ENCODE results near the gene EGFR. TPM values are rescaled to one million over a fixed set of nuclear protein-coding genes. Genes with fewer than 3 reads are reported as not detected.

Gene EGFR
- total RNA-seq, 1 experiment from 2014 or later = 448 TPM

DNA sequence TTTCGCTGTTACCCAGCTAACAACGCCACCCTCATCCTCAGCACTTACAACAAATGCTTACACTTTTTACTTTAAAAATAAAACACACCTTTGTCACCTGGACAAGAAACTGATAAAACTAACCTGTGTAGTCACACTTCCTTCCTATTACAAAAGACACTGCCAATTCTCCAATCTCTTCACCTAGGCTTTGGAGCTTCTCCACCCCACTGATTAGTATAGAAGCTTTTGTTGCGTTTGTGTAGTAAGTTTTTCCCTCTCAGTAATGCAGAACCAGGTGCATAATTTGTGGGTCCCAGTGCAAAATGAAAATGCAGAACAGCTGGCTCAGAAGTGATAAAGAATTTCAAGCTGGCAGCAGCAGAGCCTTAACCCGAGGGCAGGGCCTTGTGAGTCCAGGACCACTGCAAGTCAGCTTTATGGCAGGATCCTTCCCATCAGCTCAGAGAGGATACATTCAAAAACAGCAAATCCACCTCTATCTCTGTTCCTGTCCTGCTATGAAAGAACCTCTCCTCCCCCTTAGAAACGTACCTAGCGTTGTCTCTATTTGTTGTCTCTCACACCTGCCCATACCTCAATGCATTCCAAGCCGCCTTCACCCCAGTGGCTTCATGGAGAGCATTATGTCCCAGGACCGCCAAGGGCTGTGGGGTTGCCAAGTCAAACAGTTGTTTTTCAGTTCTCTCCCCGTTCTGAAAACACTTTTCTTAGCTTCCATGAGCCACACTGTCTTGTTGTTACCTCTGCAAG lies 40.3 kb upstream of the EGFR start:
- ChIA-PET CTCF (interaction anchor here (0.7 to 1.3 kb wide), 2 partner anchors 18 to 100 kb away, joined by 3 read pairs; no protein-coding TSS in a partner anchor), POLR2A (interaction anchor here (1.3 to 1.6 kb wide), 2 partner anchors 32 to 40 kb away, joined by 3 to 7 read pairs; partner anchors contain the start of gene EGFR)
- TF ChIP-seq, protein P1, sequence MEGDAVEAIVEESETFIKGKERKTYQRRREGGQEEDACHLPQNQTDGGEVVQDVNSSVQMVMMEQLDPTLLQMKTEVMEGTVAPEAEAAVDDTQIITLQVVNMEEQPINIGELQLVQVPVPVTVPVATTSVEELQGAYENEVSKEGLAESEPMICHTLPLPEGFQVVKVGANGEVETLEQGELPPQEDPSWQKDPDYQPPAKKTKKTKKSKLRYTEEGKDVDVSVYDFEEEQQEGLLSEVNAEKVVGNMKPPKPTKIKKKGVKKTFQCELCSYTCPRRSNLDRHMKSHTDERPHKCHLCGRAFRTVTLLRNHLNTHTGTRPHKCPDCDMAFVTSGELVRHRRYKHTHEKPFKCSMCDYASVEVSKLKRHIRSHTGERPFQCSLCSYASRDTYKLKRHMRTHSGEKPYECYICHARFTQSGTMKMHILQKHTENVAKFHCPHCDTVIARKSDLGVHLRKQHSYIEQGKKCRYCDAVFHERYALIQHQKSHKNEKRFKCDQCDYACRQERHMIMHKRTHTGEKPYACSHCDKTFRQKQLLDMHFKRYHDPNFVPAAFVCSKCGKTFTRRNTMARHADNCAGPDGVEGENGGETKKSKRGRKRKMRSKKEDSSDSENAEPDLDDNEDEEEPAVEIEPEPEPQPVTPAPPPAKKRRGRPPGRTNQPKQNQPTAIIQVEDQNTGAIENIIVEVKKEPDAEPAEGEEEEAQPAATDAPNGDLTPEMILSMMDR (IDR thresholded peaks at IDR 0.05; ENCODE audit: unreplicated experiment) = no peak
- H3K4me1 Mint-ChIP-seq (ENCODE audit: insufficient read depth, unreplicated experiment) = peaks cover 7% of the 10 kb centered on the region
- no peaks in the 10 kb centered on the region for H3K36me3 Mint-ChIP-seq (ENCODE audit: insufficient read depth, unreplicated experiment)
- DNase-seq (ENCODE audit: unreplicated experiment) = no peak
- H3K27ac Mint-ChIP-seq (ENCODE audit: low read depth, unreplicated experiment) = peak overlapping the region; percentile 36
- H3K9me3 Mint-ChIP-seq (ENCODE audit: unreplicated experiment) = peaks cover 19% of the 10 kb centered on the region
- no peaks in the 10 kb centered on the region for H3K27me3 Mint-ChIP-seq (ENCODE audit: insufficient read depth, unreplicated experiment)
- H3K4me3 Mint-ChIP-seq (ENCODE audit: unreplicated experiment) = no peak overlapping the region
- intact Hi-C loops (cut with micrococcal nuclease) = no loop called here
- no TSS peak for BruUV-seq (replicated peaks)

DNA sequence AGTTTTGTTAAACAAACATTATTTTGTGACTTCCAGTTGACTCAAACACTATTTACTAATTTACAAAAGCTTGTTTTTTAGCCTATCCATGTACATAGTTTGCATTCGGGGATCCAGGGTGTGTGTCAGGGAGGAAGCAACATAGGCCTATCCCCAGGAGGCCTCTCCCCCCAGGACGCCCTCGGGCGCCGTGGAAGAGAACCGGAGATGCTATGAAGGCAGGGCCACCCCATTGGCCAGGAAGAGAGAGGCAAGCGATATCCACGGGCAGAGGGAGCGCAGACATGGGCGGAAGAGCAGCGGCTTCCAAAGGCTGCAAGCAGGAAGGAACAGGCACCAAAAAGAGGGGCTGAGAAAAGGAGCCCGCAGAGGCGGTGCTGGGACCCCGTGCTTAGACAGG lies 38.3 kb upstream of the EGFR start:
- H3K4me1 Mint-ChIP-seq (ENCODE audit: insufficient read depth, unreplicated experiment) = peaks cover 16% of the 10 kb centered on the region
- DNase-seq (ENCODE audit: unreplicated experiment) = no peak
- CTCF ChIA-PET = no interaction called here
- no peaks in the 10 kb centered on the region for H3K27me3 Mint-ChIP-seq (ENCODE audit: insufficient read depth, unreplicated experiment)
- POLR2A ChIA-PET = interaction anchor here (1.1 kb wide), 1 partner anchor 15 kb away, joined by 5 read pairs; no protein-coding TSS in a partner anchor
- peak overlapping the region; percentile 79 for H3K27ac Mint-ChIP-seq (ENCODE audit: low read depth, unreplicated experiment)
- TF ChIP-seq, protein P1 (IDR thresholded peaks at IDR 0.05; ENCODE audit: unreplicated experiment) = no peak
- no peaks in the 10 kb centered on the region for H3K36me3 Mint-ChIP-seq (ENCODE audit: insufficient read depth, unreplicated experiment)
- intact Hi-C loops (cut with micrococcal nuclease) = no loop called here
- BruUV-seq (replicated peaks) = no TSS peak
- H3K4me3 Mint-ChIP-seq (ENCODE audit: unreplicated experiment) = no peak overlapping the region
- peaks cover 12% of the 10 kb centered on the region for H3K9me3 Mint-ChIP-seq (ENCODE audit: unreplicated experiment)

DNA sequence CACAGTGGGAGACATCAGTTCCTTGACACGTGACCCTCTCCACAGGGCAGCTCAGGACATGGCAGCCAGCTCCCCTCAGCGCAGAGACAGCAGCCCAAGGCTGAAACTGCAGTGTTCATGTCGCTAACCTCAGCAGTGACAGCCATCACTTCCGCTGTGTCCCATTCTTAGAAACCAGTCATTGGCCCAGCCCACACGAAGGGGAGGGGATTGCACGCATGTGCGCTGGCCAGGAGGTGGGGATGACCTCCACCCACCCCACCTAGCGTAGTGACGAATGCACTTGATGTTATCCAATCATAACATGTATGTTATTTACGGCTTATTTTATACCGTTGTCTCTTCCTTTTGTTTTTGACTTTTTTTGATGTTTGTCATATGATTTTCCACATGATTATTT lies 36.9 kb upstream of the EGFR start:
- peaks cover 23% of the 10 kb centered on the region for H3K4me1 Mint-ChIP-seq (ENCODE audit: insufficient read depth, unreplicated experiment)
- DNase-seq (ENCODE audit: unreplicated experiment) = no peak
- intact Hi-C loops (cut with micrococcal nuclease) = no loop called here
- H3K9me3 Mint-ChIP-seq (ENCODE audit: unreplicated experiment) = peaks cover 6% of the 10 kb centered on the region
- H3K27ac Mint-ChIP-seq (ENCODE audit: low read depth, unreplicated experiment) = no peak overlapping the region
- no peaks in the 10 kb centered on the region for H3K27me3 Mint-ChIP-seq (ENCODE audit: insufficient read depth, unreplicated experiment)
- no peaks in the 10 kb centered on the region for H3K36me3 Mint-ChIP-seq (ENCODE audit: insufficient read depth, unreplicated experiment)
- no TSS peak for BruUV-seq (replicated peaks)
- POLR2A ChIA-PET = no interaction called here
- CTCF ChIA-PET = no interaction called here
- TF ChIP-seq, protein P1 (IDR thresholded peaks at IDR 0.05; ENCODE audit: unreplicated experiment) = no peak
- no peak overlapping the region for H3K4me3 Mint-ChIP-seq (ENCODE audit: unreplicated experiment)

DNA sequence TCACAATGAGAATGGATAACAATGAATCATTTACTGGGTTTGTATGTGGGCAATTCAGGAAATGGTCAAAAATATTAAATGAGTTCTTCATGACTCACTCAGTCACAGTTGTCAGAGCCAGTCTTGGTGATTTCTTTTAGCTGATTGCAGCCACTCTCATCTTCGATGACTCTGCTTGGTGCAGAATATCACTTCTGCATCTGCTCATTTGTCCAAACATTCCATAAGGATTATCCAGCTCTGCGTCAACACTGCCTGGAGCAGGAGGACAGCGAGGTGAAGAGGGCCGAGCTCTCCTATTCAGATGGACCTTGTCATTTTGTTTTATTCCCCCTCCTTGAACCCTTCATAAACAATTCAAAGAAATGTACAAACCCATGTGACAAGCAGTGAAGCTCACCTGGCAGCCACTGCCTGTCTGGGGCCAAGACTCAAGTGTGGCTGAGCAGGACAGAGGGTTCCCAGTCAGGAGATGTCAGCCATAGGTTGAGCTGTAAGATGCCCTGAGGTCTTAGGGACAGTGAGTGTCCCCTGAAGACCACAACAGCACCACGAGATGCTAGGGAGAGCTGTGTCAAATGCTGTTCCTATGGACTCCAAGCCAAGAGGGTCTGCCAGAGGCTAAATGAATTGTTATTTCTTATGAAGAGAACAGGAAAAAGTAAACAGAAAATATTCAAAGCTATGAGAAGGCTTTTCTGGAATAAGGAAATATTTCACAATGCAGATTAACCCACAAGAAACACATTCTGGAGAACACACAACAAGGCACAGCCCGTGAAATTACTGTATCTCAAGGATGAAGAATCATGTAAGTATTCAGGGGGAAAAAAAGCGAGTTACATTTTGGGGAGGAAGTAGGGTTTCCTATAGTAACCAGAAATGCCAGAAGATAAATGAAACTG lies 33.1 kb upstream of the EGFR start:
- H3K27ac Mint-ChIP-seq (ENCODE audit: low read depth, unreplicated experiment) = peak overlapping the region; percentile 97
- ChIA-PET POLR2A (interaction anchor here (0.6 to 1.9 kb wide), 17 partner anchors 9 to 455 kb away, joined by 3 to 34 read pairs (median 4); partner anchors contain the start of gene EGFR), CTCF (interaction anchor here (0.9 to 1.0 kb wide), 2 partner anchors 12 to 35 kb away, joined by 4 to 5 read pairs; no protein-coding TSS in a partner anchor)
- TF ChIP-seq, protein P1 (IDR thresholded peaks at IDR 0.05; ENCODE audit: unreplicated experiment) = no peak
- BruUV-seq (replicated peaks) = TSS peak; percentile 68
- peaks cover 6% of the 10 kb centered on the region for H3K9me3 Mint-ChIP-seq (ENCODE audit: unreplicated experiment)
- H3K4me1 Mint-ChIP-seq (ENCODE audit: insufficient read depth, unreplicated experiment) = peaks cover 16% of the 10 kb centered on the region
- no peaks in the 10 kb centered on the region for H3K27me3 Mint-ChIP-seq (ENCODE audit: insufficient read depth, unreplicated experiment)
- peak; percentile 81 for DNase-seq (ENCODE audit: unreplicated experiment)
- no peaks in the 10 kb centered on the region for H3K36me3 Mint-ChIP-seq (ENCODE audit: insufficient read depth, unreplicated experiment)
- intact Hi-C loops (cut with micrococcal nuclease) = no loop called here
- H3K4me3 Mint-ChIP-seq (ENCODE audit: unreplicated experiment) = peak overlapping the region; percentile 51
